Mucosa of rectum (tissue), 2 donors: Measurements from ENCODE around the gene ANKLE2.
"Not testable (repeated sequence)": the region's sequence is repeated elsewhere in the genome, so short reads cannot be mapped to it uniquely, and the experiment has no call there.

ENCODE experiments used
- H3K27ac ChIP-seq, 2 donors: one replicate each; pipeline ENCODE4 v1.7.0; 2013; ENCODE audit warnings: inconsistent platforms in 2 of 2, low read depth in 2 of 2, low read length in 2 of 2
- H3K27me3 ChIP-seq, 2 donors: one replicate each; pipeline ENCODE4 v1.7.0; 2013; ENCODE audit warnings: low read length in 2 of 2; ENCODE audit not compliant: control insufficient read depth in 2 of 2, insufficient read depth in 2 of 2
- H3K36me3 ChIP-seq, 2 donors: one replicate each; pipeline ENCODE4 v1.7.0; 2013; ENCODE audit warnings: low read length in 2 of 2; ENCODE audit not compliant: control insufficient read depth in 2 of 2, insufficient read depth in 2 of 2
- H3K4me1 ChIP-seq, 2 donors: one replicate each; pipeline ENCODE4 v1.7.0; 2013; ENCODE audit warnings: low read length in 2 of 2, mild to moderate bottlenecking in 1 of 2; ENCODE audit not compliant: control insufficient read depth in 2 of 2, insufficient read depth in 2 of 2
- H3K4me3 ChIP-seq, 2 donors: one replicate each; pipeline ENCODE4 v1.7.0; 2013; ENCODE audit warnings: low read length in 2 of 2
- H3K9ac ChIP-seq, 2 donors: one replicate each; pipeline ENCODE4 v1.7.0; 2013; ENCODE audit warnings: low read length in 2 of 2, low read depth in 1 of 2, mild to moderate bottlenecking in 1 of 2
- H3K9me3 ChIP-seq, 2 donors: one replicate each; pipeline ENCODE4 v1.7.0; 2013; ENCODE audit warnings: low read length in 2 of 2; ENCODE audit not compliant: control insufficient read depth in 2 of 2
- donor health status: healthy.
- donor health status: Normal muscosa, but diverticular disease.

The ANKLE2 gene

GRCh38 chr12:132698341-132698740, 63.3 kb downstream of the ANKLE2 start:
- Histone ChIP-seq H3K9ac (no peak overlapping the region), H3K9me3 (no peaks in the 10 kb centered on the region), H3K4me1 (no peaks in the 10 kb centered on the region), H3K4me3 (no peak overlapping the region), H3K27ac (no peak overlapping the region), H3K36me3 (peaks cover 20 to 33% of the 10 kb centered on the region in 2 donors), H3K27me3 (no peaks in the 10 kb centered on the region)

- Histone ChIP-seq H3K27me3 (no peaks in the 10 kb centered on the region), H3K9me3 (no peaks in the 10 kb centered on the region), H3K4me1 (no peaks in the 10 kb centered on the region), H3K4me3 (no peak overlapping the region), H3K9ac (no peak overlapping the region), H3K27ac (no peak overlapping the region), H3K36me3 (peaks cover 12 to 23% of the 10 kb centered on the region in 2 donors)
Measured at GRCh38 chr12:132695431-132695830, 66.2 kb downstream of the ANKLE2 start.

GRCh38 chr12:132694888-132695287, 66.7 kb downstream of the ANKLE2 start:
- not testable (repeated sequence) for H3K9ac ChIP-seq, H3K27ac ChIP-seq, H3K4me3 ChIP-seq, H3K27me3 ChIP-seq, H3K9me3 ChIP-seq, H3K4me1 ChIP-seq
- peaks cover 12 to 28% of the 10 kb centered on the region in 2 donors for H3K36me3 ChIP-seq

- H3K27ac ChIP-seq, H3K9me3 ChIP-seq: not testable (repeated sequence)
- peaks cover 10% of the 10 kb centered on the region in 2 donors for H3K4me1 ChIP-seq
Measured at GRCh38 chr12:132692030-132692429, 69.6 kb downstream of the ANKLE2 start.

GRCh38 chr12:132690112-132690511, 71.5 kb downstream of the ANKLE2 start:
- H3K36me3 ChIP-seq, result peaks cover 4 to 5% of the 10 kb centered on the region in 2 donors
- no peaks in the 10 kb centered on the region for H3K9me3 ChIP-seq
- H3K27ac ChIP-seq, result peak overlapping the region in 1 of 2 donors; percentile 80
- H3K4me3 ChIP-seq, result peak overlapping the region; percentile 58 to 60
- H3K27me3 ChIP-seq, result no peaks in the 10 kb centered on the region
- H3K4me1 ChIP-seq, result peaks cover 10% of the 10 kb centered on the region in 2 donors
- peak overlapping the region in 1 of 2 donors; percentile 32 for H3K9ac ChIP-seq

More at GRCh38 chr12:132692030-132692429, 69.6 kb downstream of the ANKLE2 start:
- not testable (repeated sequence) for H3K4me3 ChIP-seq, H3K27me3 ChIP-seq, H3K9ac ChIP-seq
- peaks cover 4 to 19% of the 10 kb centered on the region in 2 donors for H3K36me3 ChIP-seq

- Histone ChIP-seq H3K36me3 (peaks cover 4 to 5% of the 10 kb centered on the region in 2 donors), H3K27me3 (no peaks in the 10 kb centered on the region), H3K9me3 (no peaks in the 10 kb centered on the region), H3K9ac (peak overlapping the region; percentile 24 to 75), H3K27ac (peak overlapping the region; percentile 72 to 80), H3K4me3 (peak overlapping the region; percentile 58 to 60), H3K4me1 (peaks cover 10% of the 10 kb centered on the region in 2 donors)
Measured at GRCh38 chr12:132689227-132689626, 72.4 kb downstream of the ANKLE2 start.

- H3K9me3 ChIP-seq, result no peaks in the 10 kb centered on the region
- H3K27me3 ChIP-seq, result no peaks in the 10 kb centered on the region
- peak within 1 kb of the TSS; percentile 58 to 74 for H3K4me3 ChIP-seq
- peaks cover 10% of the 10 kb centered on the region in 2 donors for H3K4me1 ChIP-seq
- H3K27ac ChIP-seq, result peak within 1 kb of the TSS; percentile 68 to 74
- peaks cover 4 to 5% of the 10 kb centered on the region in 2 donors for H3K36me3 ChIP-seq
- H3K9ac ChIP-seq, result peak within 1 kb of the TSS; percentile 32 to 81
Measured at GRCh38 chr12:132687211-132688164, 74.1 kb downstream of the ANKLE2 start, which contains the start of the genes POLE and PXMP2. Gene POLE, minus strand, starts transcription at chr12:132687342. Its CDS starts 27 bp downstream, at chr12:132687315. Gene PXMP2, plus strand, starts transcription at chr12:132687587. Its CDS starts 84 bp downstream, at chr12:132687671.

GRCh38 chr12:132686825-132687210, 74.8 kb downstream of the ANKLE2 start:
- H3K9me3 ChIP-seq, result no peaks in the 10 kb centered on the region
- H3K27me3 ChIP-seq, result no peaks in the 10 kb centered on the region
- peak overlapping the region; percentile 58 to 74 for H3K4me3 ChIP-seq
- H3K9ac ChIP-seq, result peak overlapping the region in 1 of 2 donors; percentile 65
- H3K27ac ChIP-seq, result peak overlapping the region; percentile 32 to 74
- H3K36me3 ChIP-seq, result peaks cover 2 to 5% of the 10 kb centered on the region in 2 donors
- H3K4me1 ChIP-seq, result peaks cover 10% of the 10 kb centered on the region in 2 donors

- no peak overlapping the region for H3K9ac ChIP-seq
- peaks cover 10% of the 10 kb centered on the region in 2 donors for H3K4me1 ChIP-seq
- no peak overlapping the region for H3K4me3 ChIP-seq
- H3K27me3 ChIP-seq, result no peaks in the 10 kb centered on the region
- no peaks in the 10 kb centered on the region for H3K9me3 ChIP-seq
- H3K36me3 ChIP-seq, result peaks cover 0 to 5% of the 10 kb centered on the region in 2 donors
- no peak overlapping the region for H3K27ac ChIP-seq
Measured at GRCh38 chr12:132685400-132685799, 76.2 kb downstream of the ANKLE2 start.

- Histone ChIP-seq H3K4me1 (no peaks in the 10 kb centered on the region), H3K27ac (no peak overlapping the region), H3K9me3 (no peaks in the 10 kb centered on the region), H3K36me3 (peaks cover 41 to 50% of the 10 kb centered on the region in 2 donors), H3K9ac (no peak overlapping the region), H3K27me3 (no peaks in the 10 kb centered on the region), H3K4me3 (no peak overlapping the region)
Measured at GRCh38 chr12:132677492-132677891, 84.1 kb downstream of the ANKLE2 start.
